OCI-LY3 (cell line): Measurements from ENCODE around the gene MLXIPL.
"Not testable (repeated sequence)": the region's sequence is repeated elsewhere in the genome, so short reads cannot be mapped to it uniquely, and the experiment has no call there.

Experiments used
- CTCF ChIP-seq: fragments of 200-600, 300-600 bp; sonication (generic); IDR thresholded peaks from 2 replicates; pipeline ENCODE4 v1.5.1; 2014; ENCODE audit warnings: antibody characterized with exemption, low read length, low read depth
- EZH2phosphoT487 ChIP-seq: fragments of 200-600 bp; shearing (Covaris generic); IDR thresholded peaks from 2 replicates; pipeline ENCODE4 v1.6.1; 2018; ENCODE audit warnings: antibody characterized with exemption, mixed run types, low read depth

GRCh38 chr7:73655309-73655708 lies 31.0 kb upstream of the MLXIPL start:
- TF ChIP-seq CTCF, EZH2phosphoT487: not testable (repeated sequence)
